Dedifferentiated amniotic fluid mesenchymal stem cell (primary cell): ENCODE results near the gene DMAP1.

Source experiments
- DNase-seq: peaks from one replicate; pipeline ENCODE4 v3.0.0-alpha.2; 2016; ENCODE audit errors: extremely low spot score

DMAP1 gene

DNA sequence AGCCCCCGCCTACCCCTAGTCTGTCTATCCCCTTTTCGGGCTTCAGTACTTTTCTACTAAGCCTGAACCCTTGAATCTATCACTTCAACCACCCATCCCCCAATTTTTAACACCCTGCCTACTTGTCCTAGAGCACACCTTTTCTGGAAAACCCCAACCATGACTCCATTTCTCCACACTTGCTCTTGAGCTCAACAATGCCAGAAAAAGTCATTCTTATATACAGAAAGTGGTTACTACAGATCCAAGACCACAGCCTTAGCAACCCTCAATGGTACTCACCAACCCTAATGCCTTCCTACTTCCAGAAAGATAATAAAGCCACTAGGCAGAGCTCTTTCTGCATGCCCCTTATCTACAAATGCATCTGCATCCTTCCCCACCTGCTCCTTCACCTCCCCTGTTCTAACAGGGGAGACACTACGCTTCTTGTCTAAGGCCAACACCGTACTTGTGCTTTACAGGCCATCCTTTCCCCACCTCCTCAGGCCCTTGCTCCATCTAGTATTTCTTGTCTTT, 41.2 kb downstream of the DMAP1 start:
- no peak for DNase-seq

GRCh38 chr1:44256762-44257554, 43.7 kb downstream of the DMAP1 start:
- no peak for DNase-seq

DNA sequence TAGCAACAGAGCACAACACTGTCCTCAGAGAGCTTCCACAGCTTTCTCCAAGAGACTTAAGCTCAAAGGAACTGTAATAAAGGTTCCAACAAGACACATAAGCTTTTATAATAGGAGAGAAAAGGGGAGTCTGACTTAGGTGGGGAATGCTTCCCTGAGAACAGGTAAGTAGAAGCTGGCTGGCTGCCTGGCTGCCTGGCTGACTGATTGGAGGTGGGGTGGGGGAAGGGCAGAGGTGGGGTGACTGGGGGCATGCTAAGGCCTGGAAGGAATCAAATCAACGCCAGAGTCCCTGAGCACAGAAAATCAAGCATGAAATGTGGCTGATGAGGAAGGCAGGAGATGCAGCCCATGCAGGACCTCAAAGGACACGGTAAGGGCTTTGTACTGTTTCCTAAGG, 45.8 kb downstream of the DMAP1 start:
- no peak for DNase-seq

DNA sequence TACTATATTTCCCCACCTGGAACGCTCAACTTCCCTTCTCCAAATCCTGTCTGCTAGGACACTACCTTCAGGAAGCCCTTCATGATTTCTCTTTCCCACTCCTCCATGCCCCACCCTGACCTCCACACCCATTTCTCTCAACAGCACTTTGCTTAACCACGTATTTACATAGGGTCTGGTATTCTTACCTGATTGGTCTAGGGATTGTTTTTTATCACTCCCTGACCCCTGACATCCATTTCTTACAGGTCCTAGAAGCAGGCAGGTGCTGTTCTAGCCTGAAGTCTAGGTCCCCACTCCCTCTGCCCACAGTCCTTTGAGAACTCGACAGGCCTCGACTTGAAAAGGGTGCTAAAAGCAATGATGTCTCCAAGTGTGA, 47.5 kb downstream of the DMAP1 start:
- no peak for DNase-seq

GRCh38 chr1:44261171-44261817, 48.0 kb downstream of the DMAP1 start:
- DNase-seq = no peak

GRCh38 chr1:44261962-44262361, 48.7 kb downstream of the DMAP1 start:
- no peak for DNase-seq

- no peak for DNase-seq
Observed at GRCh38 chr1:44262414-44262813, 49.1 kb downstream of the DMAP1 start.

- no peak for DNase-seq
Observed at GRCh38 chr1:44262816-44263567, 49.7 kb downstream of the DMAP1 start.

- DNase-seq = no peak
Observed at GRCh38 chr1:44263568-44264450, 50.5 kb downstream of the DMAP1 start.

DNA sequence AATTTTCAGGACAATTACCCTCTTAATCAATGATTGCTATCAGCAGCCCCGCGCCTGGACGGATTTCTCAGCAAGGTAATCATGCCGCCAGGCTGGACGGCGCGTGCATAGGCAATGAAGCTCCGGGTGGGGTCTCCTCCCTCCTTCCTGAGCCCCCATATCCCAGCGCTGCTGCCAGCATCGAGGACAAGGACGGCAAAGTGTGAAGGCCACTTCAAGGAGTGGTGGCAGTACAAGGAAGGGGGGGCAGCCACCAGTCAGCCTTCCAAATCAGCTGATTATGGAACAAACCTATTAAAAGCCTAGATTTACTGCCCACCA, 51.1 kb downstream of the DMAP1 start:
- DNase-seq = no peak

DNA sequence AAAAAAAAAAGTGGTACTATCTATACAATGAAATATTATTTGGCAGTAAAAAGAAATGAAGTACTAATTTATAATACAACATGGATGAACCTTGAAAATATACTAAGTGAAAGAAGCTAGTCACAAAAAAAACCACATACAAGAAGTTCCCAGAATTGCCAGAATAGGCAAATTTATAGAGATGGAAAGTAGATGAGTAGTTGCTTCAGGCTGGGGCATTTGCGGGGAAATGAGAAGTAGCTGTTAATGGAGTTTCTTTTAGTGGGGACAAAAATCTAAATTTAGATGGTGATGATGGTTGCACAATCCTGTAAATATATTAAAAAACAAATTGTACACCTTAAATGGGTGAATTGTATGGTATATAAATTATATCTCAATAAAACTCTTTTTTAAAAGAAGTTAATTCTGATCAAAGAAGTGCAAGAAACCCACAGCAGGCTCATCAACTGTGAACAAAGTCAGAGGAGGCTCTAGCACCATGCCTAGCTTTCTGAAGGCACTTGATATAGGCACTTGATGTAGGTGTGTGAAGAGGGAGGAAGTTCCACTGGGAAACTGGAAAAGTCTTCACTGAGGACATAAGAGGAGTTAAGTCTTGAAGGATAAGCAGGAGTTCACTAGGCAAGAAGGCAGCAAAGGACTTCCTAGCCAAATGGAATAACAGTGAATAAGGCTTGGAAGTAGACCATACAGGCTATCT, 52.5 kb downstream of the DMAP1 start:
- no peak for DNase-seq

DNA sequence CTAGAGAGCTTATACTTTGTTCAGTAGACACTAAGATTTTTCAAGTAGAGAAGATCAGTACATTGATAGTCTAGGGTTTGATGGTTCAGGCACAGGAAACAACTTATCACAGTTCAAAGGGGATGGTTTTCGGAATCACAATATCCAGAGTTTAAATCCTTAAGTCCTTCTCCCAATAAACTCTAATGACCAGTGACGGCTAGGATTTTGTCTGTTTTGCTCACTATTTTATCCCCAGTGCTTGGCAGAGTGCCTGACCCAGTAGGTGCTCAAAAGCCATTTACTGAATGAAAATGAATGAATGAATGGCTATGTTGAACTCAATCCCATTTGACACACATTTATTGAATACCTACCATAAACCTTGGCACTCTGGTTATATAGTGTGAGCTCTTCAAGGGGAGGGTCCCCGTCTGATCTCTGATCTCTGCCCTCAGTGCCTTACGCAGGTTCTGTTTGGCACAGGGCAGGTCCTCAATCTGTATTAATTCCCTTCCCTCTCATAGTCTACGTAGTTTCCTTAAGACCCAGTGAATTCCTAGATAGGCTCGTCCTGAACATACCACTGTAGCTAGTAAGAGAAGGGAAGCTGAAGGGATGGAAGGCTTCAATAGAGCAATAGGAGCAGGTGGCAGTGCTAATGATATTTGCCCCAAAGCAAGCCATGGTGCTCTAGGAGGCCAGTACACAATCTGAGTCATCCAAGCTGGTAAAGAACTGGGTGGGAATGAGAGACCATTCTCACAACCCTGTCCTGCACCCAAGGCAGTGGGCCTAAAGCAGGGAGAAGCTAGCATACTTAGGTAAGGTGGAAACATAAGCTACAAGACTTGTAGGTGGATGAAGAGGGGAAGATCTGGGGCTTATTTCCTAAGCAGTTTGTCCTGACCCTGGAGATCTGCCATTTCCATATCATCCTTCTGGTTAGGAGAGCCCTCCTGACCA, 53.4 kb downstream of the DMAP1 start:
- DNase-seq = no peak

DNA sequence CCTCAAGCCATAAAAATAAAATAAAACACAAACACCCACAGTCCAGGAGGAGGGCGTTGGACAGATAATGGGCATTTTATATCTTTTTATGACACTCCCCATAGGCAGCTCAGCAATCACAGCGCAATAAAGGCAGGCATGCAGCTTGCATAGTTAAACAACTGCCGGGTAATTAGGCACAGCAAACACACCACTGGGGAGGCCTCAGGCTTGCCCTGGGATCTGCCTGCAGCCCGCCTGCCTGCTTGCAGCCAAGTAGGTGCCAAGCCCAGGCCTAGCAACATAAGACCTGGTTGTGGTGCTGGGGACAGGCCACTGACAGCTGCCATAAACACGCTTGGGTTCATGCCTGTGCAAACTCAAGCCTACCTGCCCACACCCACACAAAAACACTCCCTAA, 54.2 kb downstream of the DMAP1 start:
- DNase-seq = no peak

- no peak for DNase-seq
Observed at GRCh38 chr1:44268054-44268453, 54.8 kb downstream of the DMAP1 start.
